Lower leg skin (tissue), 4 donors: ENCODE results near the gene DPYD. TPM values are rescaled to one million over a fixed set of nuclear protein-coding genes. Genes with fewer than 3 reads are reported as not detected.

Source experiments
- DNase-seq, 2 donors: peaks; one replicate each; pipeline ENCODE4 v3.0.0-alpha.2; 2019; ENCODE audit warnings: low spot score in 2 of 2
- H3K4me3 ChIP-seq: fragments of 200-600 bp; sonication (generic); 2 replicates; pipeline ENCODE4 v1.5.1; 2017; ENCODE audit warnings: mild to moderate bottlenecking, low read depth; ENCODE audit not compliant: poor library complexity, severe bottlenecking
- POLR2A ChIP-seq, 2 donors: fragments of 450-650 bp; IDR thresholded peaks; one replicate each; pipeline ENCODE4 v1.6.1; 2016 to 2017; ENCODE audit warnings: antibody characterized with exemption in 2 of 2, mild to moderate bottlenecking in 1 of 2, moderate library complexity in 1 of 2
- WGBS, 2 donors: methylation state at CpG; one replicate each; pipeline ENCODE4 v1.1.5; 2018; 5-methylcytosine and 5-hydroxymethylcytosine counted together
- intact Hi-C: fragments of 100-400 bp; cut with DNase I; formaldehyde crosslinking; loops from one replicate; pipeline ENCODE4 v1.15.0; 2023; ENCODE audit warnings: low total_unique reads
- total RNA-seq, 4 donors: library from RNA; depleted of rRNA; stranded (reverse); fragments of >200 nt; gene quantifications; one replicate each; pipeline ENCODE4 v1.1.0, GENCODE V29; 2016
- TF ChIP-seq, protein P1 (sequence below), 3 donors: fragments of 450-650 bp; IDR thresholded peaks; one replicate each; pipeline ENCODE4 v1.5.1; 2016; ENCODE audit warnings: antibody characterized with exemption in 3 of 3, mild to moderate bottlenecking in 3 of 3, moderate library complexity in 2 of 3

The DPYD gene
- total RNA-seq, 4 donors from 2014 or later: 10.6 to 16.1 (median 14.6) TPM

DNA sequence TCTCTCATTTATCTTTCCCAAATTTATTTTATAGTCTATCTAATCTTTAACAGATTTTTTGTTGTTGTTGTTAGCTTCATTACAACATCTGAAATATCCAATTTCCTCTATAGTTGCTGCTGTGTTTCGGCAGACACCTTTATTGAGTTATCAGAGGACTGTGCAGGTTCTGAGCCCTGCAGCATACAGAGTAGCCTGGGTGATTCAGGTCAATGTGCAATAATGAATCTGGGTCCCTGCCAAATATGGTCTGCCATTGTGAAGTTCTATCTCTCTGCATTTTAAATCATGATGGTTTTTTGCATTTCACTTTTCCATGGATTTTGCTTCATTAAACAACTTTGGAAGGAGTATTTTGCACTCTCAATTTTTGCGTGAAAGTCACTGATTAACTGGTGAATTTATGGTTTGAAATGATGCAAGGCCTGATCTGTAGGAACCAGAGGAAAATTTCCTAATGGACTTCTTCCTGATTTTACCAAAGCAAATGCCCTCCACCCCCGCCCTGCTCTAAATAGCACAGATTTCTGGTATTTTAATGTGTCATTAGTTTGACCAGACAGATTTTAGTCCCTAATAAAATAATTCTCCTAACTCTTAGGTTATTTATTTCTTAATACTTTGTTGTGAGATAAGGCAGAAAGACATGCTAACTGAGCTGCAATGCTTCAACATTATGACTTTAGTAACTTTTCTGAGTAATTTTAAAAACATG is 797.0 kb downstream of the DPYD start:
- intact Hi-C loops: no loop called here
- no peak for DNase-seq
- WGBS, 2 donors: 86 to 88% methylated on average over 3 of the region's 3 CpGs
- TF ChIP-seq, protein P1, sequence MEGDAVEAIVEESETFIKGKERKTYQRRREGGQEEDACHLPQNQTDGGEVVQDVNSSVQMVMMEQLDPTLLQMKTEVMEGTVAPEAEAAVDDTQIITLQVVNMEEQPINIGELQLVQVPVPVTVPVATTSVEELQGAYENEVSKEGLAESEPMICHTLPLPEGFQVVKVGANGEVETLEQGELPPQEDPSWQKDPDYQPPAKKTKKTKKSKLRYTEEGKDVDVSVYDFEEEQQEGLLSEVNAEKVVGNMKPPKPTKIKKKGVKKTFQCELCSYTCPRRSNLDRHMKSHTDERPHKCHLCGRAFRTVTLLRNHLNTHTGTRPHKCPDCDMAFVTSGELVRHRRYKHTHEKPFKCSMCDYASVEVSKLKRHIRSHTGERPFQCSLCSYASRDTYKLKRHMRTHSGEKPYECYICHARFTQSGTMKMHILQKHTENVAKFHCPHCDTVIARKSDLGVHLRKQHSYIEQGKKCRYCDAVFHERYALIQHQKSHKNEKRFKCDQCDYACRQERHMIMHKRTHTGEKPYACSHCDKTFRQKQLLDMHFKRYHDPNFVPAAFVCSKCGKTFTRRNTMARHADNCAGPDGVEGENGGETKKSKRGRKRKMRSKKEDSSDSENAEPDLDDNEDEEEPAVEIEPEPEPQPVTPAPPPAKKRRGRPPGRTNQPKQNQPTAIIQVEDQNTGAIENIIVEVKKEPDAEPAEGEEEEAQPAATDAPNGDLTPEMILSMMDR (IDR thresholded peaks at IDR 0.05): no peak
- no peak for TF ChIP-seq POLR2A (IDR thresholded peaks at IDR 0.05)
- H3K4me3 ChIP-seq: no peak overlapping the region

DNA sequence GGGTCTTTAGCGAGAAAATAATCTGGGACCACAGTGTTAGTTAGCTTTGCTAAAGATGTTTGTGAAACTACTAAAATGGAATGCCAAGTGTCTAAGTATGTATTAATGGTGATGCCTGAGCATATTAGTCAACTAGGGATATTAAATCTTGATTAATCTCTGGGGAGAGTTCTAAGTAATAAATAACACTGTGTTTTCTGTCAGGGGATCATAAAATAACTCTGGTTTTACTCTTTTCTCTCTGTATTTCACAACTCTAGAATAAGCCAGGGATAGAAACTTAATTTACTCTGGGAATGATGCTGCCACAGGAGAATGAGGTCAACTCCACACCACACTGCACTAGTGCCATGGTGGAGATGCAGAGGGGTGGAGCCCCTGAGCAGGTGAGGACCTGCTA is 800.0 kb downstream of the DPYD start:
- no peak overlapping the region for H3K4me3 ChIP-seq
- intact Hi-C loops: no loop called here
- DNase-seq: no peak
- TF ChIP-seq, protein P1 (IDR thresholded peaks at IDR 0.05): no peak
- TF ChIP-seq POLR2A (IDR thresholded peaks at IDR 0.05): no peak
- 97 to 100% methylated on average over 1 of the region's 1 CpG for WGBS, 2 donors

DNA sequence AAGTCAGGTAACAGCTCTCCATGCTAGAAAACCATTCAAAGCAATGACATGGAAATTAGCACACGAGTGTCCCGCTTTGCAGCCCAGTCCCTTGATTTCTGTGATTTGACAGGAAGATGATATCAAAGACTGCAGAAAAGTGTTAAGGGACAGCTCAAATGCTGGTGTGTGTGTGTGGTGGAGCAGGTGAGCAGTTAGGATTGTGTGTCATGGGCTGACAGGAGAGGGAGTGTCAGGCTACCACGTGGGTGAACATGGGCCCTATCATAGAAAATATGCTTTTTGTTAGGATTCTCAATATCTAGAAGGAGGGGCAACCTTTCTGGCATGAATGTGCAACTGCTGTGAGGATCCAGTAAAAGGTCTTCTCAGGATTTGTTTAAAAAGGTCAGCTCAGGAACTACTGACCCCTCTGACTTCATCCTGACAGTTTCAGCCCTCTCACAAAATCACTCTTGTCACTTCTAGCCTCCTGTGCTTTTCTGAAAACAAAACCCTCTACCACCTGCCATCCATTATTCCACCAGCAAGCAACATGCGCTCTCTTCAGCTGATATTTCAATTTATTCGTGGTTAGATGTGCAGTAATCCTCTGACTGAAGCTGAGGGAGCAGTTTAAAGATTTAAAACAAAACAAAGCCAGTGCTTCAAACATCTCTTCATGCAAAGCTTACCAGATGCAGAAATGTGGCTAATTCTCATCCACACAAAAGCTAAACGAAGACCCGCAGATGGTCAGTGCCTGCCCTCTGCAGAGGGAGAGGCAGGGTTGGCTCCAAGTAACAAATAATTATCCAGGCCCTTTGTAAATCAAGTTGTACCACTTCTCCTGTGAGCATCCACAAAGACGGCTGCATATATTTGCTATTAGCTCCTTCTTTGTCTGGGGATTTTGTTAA is 801.3 kb downstream of the DPYD start:
- TF ChIP-seq, protein P1 (IDR thresholded peaks at IDR 0.05): no peak
- TF ChIP-seq POLR2A (IDR thresholded peaks at IDR 0.05): no peak
- intact Hi-C loops: no loop called here
- DNase-seq: no peak
- H3K4me3 ChIP-seq: no peak overlapping the region
- WGBS, 2 donors: 81 to 84% methylated on average over 8 of the region's 8 CpGs

DNA sequence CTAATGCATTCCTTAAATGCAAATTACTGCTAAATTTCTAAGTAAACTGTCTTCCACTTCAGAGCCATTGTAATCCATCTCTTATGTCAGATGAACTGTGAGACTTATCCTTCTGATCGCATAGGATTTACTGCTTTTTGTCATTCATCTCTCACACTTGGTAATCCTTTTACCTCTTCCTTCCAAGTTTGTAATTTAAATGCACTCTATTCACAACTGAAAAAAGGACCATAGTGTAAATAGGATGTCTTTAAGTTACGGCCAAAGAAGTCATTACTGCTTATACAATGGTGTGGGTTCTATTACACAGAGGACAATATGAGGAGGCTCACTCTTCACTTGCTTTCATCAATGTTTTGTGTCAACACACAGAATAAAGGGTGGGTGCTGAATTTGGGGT is 806.0 kb downstream of the DPYD start:
- no peak for DNase-seq
- 86 to 94% methylated on average over 2 of the region's 2 CpGs for WGBS, 2 donors
- H3K4me3 ChIP-seq: no peak overlapping the region
- intact Hi-C loops: no loop called here
- no peak for TF ChIP-seq POLR2A (IDR thresholded peaks at IDR 0.05)
- TF ChIP-seq, protein P1 (IDR thresholded peaks at IDR 0.05): no peak

DNA sequence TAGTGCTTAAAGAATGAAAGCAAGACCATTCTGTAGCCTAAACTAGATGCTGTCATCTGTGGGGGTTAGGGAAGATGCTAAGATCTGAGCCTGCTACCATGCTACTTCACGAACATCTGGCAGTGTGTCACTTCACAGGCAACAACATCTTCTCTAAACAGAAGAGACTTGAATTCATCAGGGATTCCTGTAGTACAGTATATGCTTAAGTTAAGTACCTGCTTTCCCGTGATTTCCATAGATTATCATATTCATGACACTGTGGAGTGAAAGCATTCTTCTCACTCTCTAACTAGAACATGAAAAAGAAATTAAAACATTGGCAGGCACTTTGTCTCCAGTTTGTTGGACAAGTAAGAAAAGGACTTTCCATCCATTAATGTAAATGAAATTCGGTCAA is 808.4 kb downstream of the DPYD start:
- TF ChIP-seq POLR2A (IDR thresholded peaks at IDR 0.05): no peak
- TF ChIP-seq, protein P1 (IDR thresholded peaks at IDR 0.05): no peak
- no peak for DNase-seq
- 77 to 82% methylated on average over 3 of the region's 3 CpGs for WGBS, 2 donors
- no peak overlapping the region for H3K4me3 ChIP-seq
- intact Hi-C loops: no loop called here
